A673 (cell line): Measurements from ENCODE around the gene HMG20A.

Experiments
- EZH2 ChIP-seq: fragments of 200-600 bp; sonication (generic); IDR thresholded peaks from 2 replicates; pipeline ENCODE4 v1.6.1; 2017; ENCODE audit warnings: borderline replicate concordance, low read depth, mild to moderate bottlenecking, mixed read lengths, antibody characterized with exemption, low read length; ENCODE audit not compliant: poor library complexity, severe bottlenecking
- TF ChIP-seq, protein P1 (sequence below): fragments of 300-800, 200-600 bp; sonication (generic); conservative IDR thresholded peaks from 2 replicates; pipeline ENCODE4 v1.5.1; 2017; ENCODE audit warnings: low read depth, mild to moderate bottlenecking, antibody characterized with exemption, low read length, moderate library complexity, mixed read lengths

DNA sequence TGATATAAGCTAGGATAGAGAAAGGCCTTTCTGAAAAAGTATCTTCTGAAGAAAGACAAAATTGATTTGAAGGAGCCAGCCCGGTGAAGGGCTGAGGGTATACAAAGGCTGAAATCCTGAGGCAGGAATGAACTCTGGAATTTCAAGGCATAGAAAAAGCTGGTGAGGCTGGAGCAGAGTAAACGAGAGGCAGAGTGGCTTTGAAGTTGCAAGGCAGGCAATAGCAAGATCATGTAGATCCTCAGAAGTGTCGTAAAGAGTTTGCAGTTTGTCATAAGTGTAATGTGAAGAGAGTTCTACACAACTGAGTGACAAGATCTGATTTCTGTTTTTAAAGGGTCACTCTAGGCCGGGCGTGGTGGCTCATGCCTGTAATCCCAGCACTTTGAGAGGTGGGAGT, 69.0 kb downstream of the HMG20A start:
- TF ChIP-seq EZH2 = no peak
- TF ChIP-seq, protein P1, sequence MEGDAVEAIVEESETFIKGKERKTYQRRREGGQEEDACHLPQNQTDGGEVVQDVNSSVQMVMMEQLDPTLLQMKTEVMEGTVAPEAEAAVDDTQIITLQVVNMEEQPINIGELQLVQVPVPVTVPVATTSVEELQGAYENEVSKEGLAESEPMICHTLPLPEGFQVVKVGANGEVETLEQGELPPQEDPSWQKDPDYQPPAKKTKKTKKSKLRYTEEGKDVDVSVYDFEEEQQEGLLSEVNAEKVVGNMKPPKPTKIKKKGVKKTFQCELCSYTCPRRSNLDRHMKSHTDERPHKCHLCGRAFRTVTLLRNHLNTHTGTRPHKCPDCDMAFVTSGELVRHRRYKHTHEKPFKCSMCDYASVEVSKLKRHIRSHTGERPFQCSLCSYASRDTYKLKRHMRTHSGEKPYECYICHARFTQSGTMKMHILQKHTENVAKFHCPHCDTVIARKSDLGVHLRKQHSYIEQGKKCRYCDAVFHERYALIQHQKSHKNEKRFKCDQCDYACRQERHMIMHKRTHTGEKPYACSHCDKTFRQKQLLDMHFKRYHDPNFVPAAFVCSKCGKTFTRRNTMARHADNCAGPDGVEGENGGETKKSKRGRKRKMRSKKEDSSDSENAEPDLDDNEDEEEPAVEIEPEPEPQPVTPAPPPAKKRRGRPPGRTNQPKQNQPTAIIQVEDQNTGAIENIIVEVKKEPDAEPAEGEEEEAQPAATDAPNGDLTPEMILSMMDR = no peak
